HEK293 (cell line): ENCODE measurements around the gene ANXA7.

Experiments used
- CTCF ChIA-PET: fragments of 350-600 bp; formaldehyde crosslinking; extraction: SDS; loops from one replicate; lab custom pipeline; 2021; ENCODE audit warnings: antibody characterized with exemption; lab: Yijun Ruan, JAX
- POLR2A ChIA-PET: fragments of 300-600 bp; formaldehyde crosslinking; extraction: SDS; loops from one replicate; lab custom pipeline; 2020; ENCODE audit warnings: antibody characterized with exemption, inconsistent platforms; lab: Yijun Ruan, JAX
- H3K27ac ChIP-seq: fragments of 200-500 bp; sonication (Bioruptor generic); 2 replicates; pipeline ENCODE4 v1.5.1; 2014; ENCODE audit warnings: low read depth, low read length, control low read depth, inconsistent platforms; ENCODE audit errors: extremely low read depth
- H3K36me3 ChIP-seq, 2 experiments: fragments of 200-500 bp in 1 of 2; sonication (Bioruptor generic) in 1 of 2; 1 replicate in 1 of 2; 2 replicates in 1 of 2; pipeline ENCODE4 v1.5.1; 2014 to 2017; ENCODE audit warnings: inconsistent platforms in 2 of 2, low read length in 2 of 2; ENCODE audit not compliant: control insufficient read depth in 2 of 2, insufficient read depth in 1 of 2
- H3K4me1 ChIP-seq: fragments of 200-500 bp; sonication (Bioruptor generic); 2 replicates; pipeline ENCODE4 v1.5.1; 2014; ENCODE audit warnings: mild to moderate bottlenecking, low read length, inconsistent platforms; ENCODE audit not compliant: control insufficient read depth, insufficient read depth
- H3K4me3 ChIP-seq: 2 replicates; pipeline ENCODE4 v1.5.1; 2011; ENCODE audit warnings: low read depth, mild to moderate bottlenecking, control low read depth, low read length, moderate library complexity
- H3K9me3 ChIP-seq: fragments of 200-500 bp; sonication (Bioruptor generic); 2 replicates; pipeline ENCODE4 v1.5.1; 2014; ENCODE audit warnings: low read depth, low read length, inconsistent platforms; ENCODE audit not compliant: control insufficient read depth, insufficient read depth
- MEIS1 ChIP-seq: sonication (generic); formaldehyde crosslinking; IDR thresholded peaks from 2 replicates; pipeline ENCODE4 v1.8.1; 2022; ENCODE audit warnings: missing genetic modification reagents, mild to moderate bottlenecking, borderline replicate concordance
- SCRT1 ChIP-seq: fragments of 450-650 bp; formaldehyde crosslinking; IDR thresholded peaks from 2 replicates; pipeline ENCODE4 v1.5.1; 2016; ENCODE audit warnings: missing biosample characterization, missing genetic modification characterization, borderline replicate concordance
- YY1 ChIP-seq: fragments of 450-650 bp; formaldehyde crosslinking; IDR thresholded peaks from 2 replicates; pipeline ENCODE4 v1.5.1; 2018; ENCODE audit warnings: missing biosample characterization, missing genetic modification characterization
- ZBTB11 ChIP-seq: fragments of 450-650 bp; formaldehyde crosslinking; conservative IDR thresholded peaks from 2 replicates; pipeline ENCODE4 v1.5.1; 2016; ENCODE audit warnings: low read depth, missing biosample characterization, missing genetic modification characterization
- ZNF114 ChIP-seq: fragments of 450-650 bp; formaldehyde crosslinking; IDR thresholded peaks from 2 replicates; pipeline ENCODE4 v1.5.0; 2017; ENCODE audit warnings: missing biosample characterization, missing genetic modification characterization
- ZNF146 ChIP-seq: fragments of 450-650 bp; formaldehyde crosslinking; IDR thresholded peaks from 2 replicates; pipeline ENCODE4 v1.5.1; 2016; ENCODE audit warnings: missing biosample characterization, missing genetic modification characterization
- ZNF155 ChIP-seq: fragments of 450-650 bp; formaldehyde crosslinking; IDR thresholded peaks from 2 replicates; pipeline ENCODE4 v1.5.1; 2016; ENCODE audit warnings: missing biosample characterization, missing genetic modification characterization
- ZNF18 ChIP-seq: fragments of 450-650 bp; formaldehyde crosslinking; IDR thresholded peaks from 2 replicates; pipeline ENCODE4 v1.5.1; 2016; ENCODE audit warnings: missing biosample characterization, missing genetic modification characterization
- ZNF335 ChIP-seq: fragments of 450-650 bp; formaldehyde crosslinking; conservative IDR thresholded peaks from 2 replicates; pipeline ENCODE4 v1.5.1; 2016; ENCODE audit warnings: missing biosample characterization, missing genetic modification characterization
- ZNF404 ChIP-seq: fragments of 450-650 bp; formaldehyde crosslinking; IDR thresholded peaks from 2 replicates; pipeline ENCODE4 v1.5.1; 2017; ENCODE audit warnings: missing biosample characterization, missing genetic modification characterization
- ZNF473 ChIP-seq: fragments of 450-650 bp; formaldehyde crosslinking; IDR thresholded peaks from 2 replicates; pipeline ENCODE4 v1.5.1; 2017; ENCODE audit warnings: missing biosample characterization, missing genetic modification characterization
- ZNF514 ChIP-seq: fragments of 450-650 bp; formaldehyde crosslinking; IDR thresholded peaks from 2 replicates; pipeline ENCODE4 v1.5.1; 2016; ENCODE audit warnings: missing biosample characterization, missing genetic modification characterization
- ZNF555 ChIP-seq: fragments of 450-650 bp; formaldehyde crosslinking; conservative IDR thresholded peaks from 2 replicates; pipeline ENCODE4 v1.5.1; 2017; ENCODE audit warnings: missing biosample characterization, mild to moderate bottlenecking, missing genetic modification characterization, inconsistent platforms
- ZNF654 ChIP-seq: fragments of 450-650 bp; formaldehyde crosslinking; IDR thresholded peaks from 2 replicates; pipeline ENCODE4 v1.5.1; 2016; ENCODE audit warnings: low read depth, missing biosample characterization, missing genetic modification characterization
- ZNF776 ChIP-seq: fragments of 450-650 bp; formaldehyde crosslinking; IDR thresholded peaks from 2 replicates; pipeline ENCODE4 v1.5.0; 2017; ENCODE audit warnings: missing biosample characterization, missing genetic modification characterization, borderline replicate concordance
- ZSCAN5A ChIP-seq: fragments of 450-650 bp; formaldehyde crosslinking; IDR thresholded peaks from 2 replicates; pipeline ENCODE4 v1.5.1; 2016; ENCODE audit warnings: missing biosample characterization, missing genetic modification characterization
- TF ChIP-seq, protein P1 (sequence below): fragments of 450-650 bp; formaldehyde crosslinking; IDR thresholded peaks from 2 replicates; pipeline ENCODE4 v1.5.1; 2016; ENCODE audit warnings: missing biosample characterization, missing genetic modification characterization, borderline replicate concordance
- TF ChIP-seq, protein P2 (sequence below): fragments of 450-650 bp; formaldehyde crosslinking; IDR thresholded peaks from 2 replicates; pipeline ENCODE4 v1.5.1; 2016; ENCODE audit warnings: missing biosample characterization, missing genetic modification characterization

ANXA7 gene

GRCh38 chr10:73406846-73407245 is 7.0 kb downstream of the ANXA7 start (continued):
- TF ChIP-seq ZSCAN5A (tag by site-specific recombination) (no peak), ZNF146 (tag by site-specific recombination) (no peak), ZNF404 (tag by site-specific recombination) (no peak), ZNF555 (tag by site-specific recombination) (no peak), SCRT1 (tag by site-specific recombination) (no peak), ZNF473 (tag by site-specific recombination) (no peak), ZNF155 (tag by site-specific recombination) (no peak), ZNF114 (tag by site-specific recombination) (no peak), ZNF654 (tag by site-specific recombination) (no peak), MEIS1 (CRISPR knock-in tag) (no peak), ZNF514 (tag by site-specific recombination) (no peak), ZNF18 (tag by site-specific recombination) (no peak)
- TF ChIP-seq, protein P1, sequence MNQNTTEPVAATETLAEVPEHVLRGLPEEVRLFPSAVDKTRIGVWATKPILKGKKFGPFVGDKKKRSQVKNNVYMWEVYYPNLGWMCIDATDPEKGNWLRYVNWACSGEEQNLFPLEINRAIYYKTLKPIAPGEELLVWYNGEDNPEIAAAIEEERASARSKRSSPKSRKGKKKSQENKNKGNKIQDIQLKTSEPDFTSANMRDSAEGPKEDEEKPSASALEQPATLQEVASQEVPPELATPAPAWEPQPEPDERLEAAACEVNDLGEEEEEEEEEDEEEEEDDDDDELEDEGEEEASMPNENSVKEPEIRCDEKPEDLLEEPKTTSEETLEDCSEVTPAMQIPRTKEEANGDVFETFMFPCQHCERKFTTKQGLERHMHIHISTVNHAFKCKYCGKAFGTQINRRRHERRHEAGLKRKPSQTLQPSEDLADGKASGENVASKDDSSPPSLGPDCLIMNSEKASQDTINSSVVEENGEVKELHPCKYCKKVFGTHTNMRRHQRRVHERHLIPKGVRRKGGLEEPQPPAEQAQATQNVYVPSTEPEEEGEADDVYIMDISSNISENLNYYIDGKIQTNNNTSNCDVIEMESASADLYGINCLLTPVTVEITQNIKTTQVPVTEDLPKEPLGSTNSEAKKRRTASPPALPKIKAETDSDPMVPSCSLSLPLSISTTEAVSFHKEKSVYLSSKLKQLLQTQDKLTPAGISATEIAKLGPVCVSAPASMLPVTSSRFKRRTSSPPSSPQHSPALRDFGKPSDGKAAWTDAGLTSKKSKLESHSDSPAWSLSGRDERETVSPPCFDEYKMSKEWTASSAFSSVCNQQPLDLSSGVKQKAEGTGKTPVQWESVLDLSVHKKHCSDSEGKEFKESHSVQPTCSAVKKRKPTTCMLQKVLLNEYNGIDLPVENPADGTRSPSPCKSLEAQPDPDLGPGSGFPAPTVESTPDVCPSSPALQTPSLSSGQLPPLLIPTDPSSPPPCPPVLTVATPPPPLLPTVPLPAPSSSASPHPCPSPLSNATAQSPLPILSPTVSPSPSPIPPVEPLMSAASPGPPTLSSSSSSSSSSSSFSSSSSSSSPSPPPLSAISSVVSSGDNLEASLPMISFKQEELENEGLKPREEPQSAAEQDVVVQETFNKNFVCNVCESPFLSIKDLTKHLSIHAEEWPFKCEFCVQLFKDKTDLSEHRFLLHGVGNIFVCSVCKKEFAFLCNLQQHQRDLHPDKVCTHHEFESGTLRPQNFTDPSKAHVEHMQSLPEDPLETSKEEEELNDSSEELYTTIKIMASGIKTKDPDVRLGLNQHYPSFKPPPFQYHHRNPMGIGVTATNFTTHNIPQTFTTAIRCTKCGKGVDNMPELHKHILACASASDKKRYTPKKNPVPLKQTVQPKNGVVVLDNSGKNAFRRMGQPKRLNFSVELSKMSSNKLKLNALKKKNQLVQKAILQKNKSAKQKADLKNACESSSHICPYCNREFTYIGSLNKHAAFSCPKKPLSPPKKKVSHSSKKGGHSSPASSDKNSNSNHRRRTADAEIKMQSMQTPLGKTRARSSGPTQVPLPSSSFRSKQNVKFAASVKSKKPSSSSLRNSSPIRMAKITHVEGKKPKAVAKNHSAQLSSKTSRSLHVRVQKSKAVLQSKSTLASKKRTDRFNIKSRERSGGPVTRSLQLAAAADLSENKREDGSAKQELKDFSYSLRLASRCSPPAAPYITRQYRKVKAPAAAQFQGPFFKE (tag by site-specific recombination): no peak
- TF ChIP-seq, protein P2, sequence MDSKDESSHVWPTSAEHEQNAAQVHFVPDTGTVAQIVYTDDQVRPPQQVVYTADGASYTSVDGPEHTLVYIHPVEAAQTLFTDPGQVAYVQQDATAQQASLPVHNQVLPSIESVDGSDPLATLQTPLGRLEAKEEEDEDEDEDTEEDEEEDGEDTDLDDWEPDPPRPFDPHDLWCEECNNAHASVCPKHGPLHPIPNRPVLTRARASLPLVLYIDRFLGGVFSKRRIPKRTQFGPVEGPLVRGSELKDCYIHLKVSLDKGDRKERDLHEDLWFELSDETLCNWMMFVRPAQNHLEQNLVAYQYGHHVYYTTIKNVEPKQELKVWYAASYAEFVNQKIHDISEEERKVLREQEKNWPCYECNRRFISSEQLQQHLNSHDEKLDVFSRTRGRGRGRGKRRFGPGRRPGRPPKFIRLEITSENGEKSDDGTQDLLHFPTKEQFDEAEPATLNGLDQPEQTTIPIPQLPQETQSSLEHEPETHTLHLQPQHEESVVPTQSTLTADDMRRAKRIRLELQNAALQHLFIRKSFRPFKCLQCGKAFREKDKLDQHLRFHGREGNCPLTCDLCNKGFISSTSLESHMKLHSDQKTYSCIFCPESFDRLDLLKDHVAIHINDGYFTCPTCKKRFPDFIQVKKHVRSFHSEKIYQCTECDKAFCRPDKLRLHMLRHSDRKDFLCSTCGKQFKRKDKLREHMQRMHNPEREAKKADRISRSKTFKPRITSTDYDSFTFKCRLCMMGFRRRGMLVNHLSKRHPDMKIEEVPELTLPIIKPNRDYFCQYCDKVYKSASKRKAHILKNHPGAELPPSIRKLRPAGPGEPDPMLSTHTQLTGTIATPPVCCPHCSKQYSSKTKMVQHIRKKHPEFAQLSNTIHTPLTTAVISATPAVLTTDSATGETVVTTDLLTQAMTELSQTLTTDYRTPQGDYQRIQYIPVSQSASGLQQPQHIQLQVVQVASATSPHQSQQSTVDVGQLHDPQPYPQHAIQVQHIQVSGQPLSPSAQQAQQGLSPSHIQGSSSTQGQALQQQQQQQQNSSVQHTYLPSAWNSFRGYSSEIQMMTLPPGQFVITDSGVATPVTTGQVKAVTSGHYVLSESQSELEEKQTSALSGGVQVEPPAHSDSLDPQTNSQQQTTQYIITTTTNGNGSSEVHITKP (tag by site-specific recombination): no peak

- ChIA-PET POLR2A (no interaction called here), CTCF (no interaction called here)
- Histone ChIP-seq H3K36me3 (peaks cover 5 to 9% of the 10 kb centered on the region in 2 experiments; a peak in 2 of 3 replicates), H3K27ac (no peak overlapping the region), H3K4me1 (no peaks in the 10 kb centered on the region), H3K4me3 (no peak overlapping the region), H3K9me3 (no peaks in the 10 kb centered on the region)
- TF ChIP-seq ZNF776 (tag by site-specific recombination): no peak
- TF ChIP-seq YY1 (tag by site-specific recombination): no peak
- TF ChIP-seq ZNF18 (tag by site-specific recombination): no peak
- TF ChIP-seq ZBTB11 (tag by site-specific recombination): no peak
- TF ChIP-seq ZNF335 (tag by site-specific recombination): no peak
These were observed 8.3 kb downstream of the ANXA7 start for GRCh38 chr10:73405556-73405955.
